SK-N-SH (cell line): ENCODE data around the gene CA12. TPM values are rescaled to one million over a fixed set of nuclear protein-coding genes. Genes with fewer than 3 reads are reported as not detected.

Experiments used
- CTCF ChIA-PET: fragments of 300-600, 350-600 bp; formaldehyde crosslinking; extraction: SDS; loops from one replicate; lab custom pipeline; 2021; lab: Yijun Ruan, JAX
- POLR2A ChIA-PET: fragments of 350-600 bp; sonication (Branson Sonifier 250); formaldehyde crosslinking; extraction: SDS; loops from one replicate; lab custom pipeline; 2020; ENCODE audit warnings: antibody characterized with exemption, inconsistent platforms; lab: Yijun Ruan, JAX
- DNase-seq: peaks from one replicate; pipeline ENCODE4 v3.0.0; 2012
- H2AFZ ChIP-seq: fragments of 200-600 bp; sonication (generic); 2 replicates; pipeline ENCODE4 v1.8.1; 2016; ENCODE audit warnings: antibody characterized with exemption, mild to moderate bottlenecking, low read depth
- H3F3A ChIP-seq: fragments of 200-600 bp; sonication (generic); replicated peaks from 2 replicates; pipeline ENCODE3; 2016; ENCODE audit warnings: antibody characterized with exemption, mild to moderate bottlenecking; ENCODE audit not compliant: insufficient read depth
- H3K27ac ChIP-seq, 2 experiments: fragments of 200-500 bp in 1 of 2; fragments of 200-600 bp in 1 of 2; sonication (Bioruptor generic) in 1 of 2; sonication (generic), shearing (Covaris generic) in 1 of 2; 2 replicates each; pipeline versions ENCODE4 v1.5.1 to v1.6.1; 2014 to 2016; ENCODE audit warnings: low read depth in 2 of 2, inconsistent platforms in 1 of 2, low read length in 1 of 2, mild to moderate bottlenecking in 1 of 2, mixed read lengths in 1 of 2
- H3K27me3 ChIP-seq: fragments of 200-600 bp; sonication (generic), shearing (Covaris generic); 2 replicates; pipeline ENCODE4 v1.6.1; 2016; ENCODE audit warnings: mixed run types; ENCODE audit not compliant: insufficient read depth
- H3K36me3 ChIP-seq, 2 experiments: fragments of 200-500 bp in 1 of 2; fragments of 200-600 bp in 1 of 2; sonication (Bioruptor generic) in 1 of 2; sonication (generic) in 1 of 2; replicated peaks in 1 of 2; 2 replicates each; pipeline versions ENCODE3 to v1.5.1; 2014 to 2016; ENCODE audit warnings: low read length in 1 of 2, mild to moderate bottlenecking in 1 of 2; ENCODE audit not compliant: insufficient read depth in 2 of 2, control insufficient read depth in 1 of 2
- H3K4me1 ChIP-seq, 2 experiments: fragments of 200-500 bp in 1 of 2; fragments of 200-600 bp in 1 of 2; sonication (Bioruptor generic) in 1 of 2; sonication (generic), shearing (Covaris generic) in 1 of 2; 2 replicates each; pipeline versions ENCODE4 v1.5.1 to v1.6.1; 2014 to 2016; ENCODE audit warnings: low read depth in 1 of 2, low read length in 1 of 2, mixed run types in 1 of 2; ENCODE audit not compliant: insufficient read depth in 2 of 2, control insufficient read depth in 1 of 2
- H3K4me2 ChIP-seq: fragments of 200-600 bp; sonication (generic), shearing (Covaris generic); 2 replicates; pipeline ENCODE4 v1.6.1; 2017; ENCODE audit warnings: mixed run types
- H3K4me3 ChIP-seq, 2 experiments: fragments of 200-500 bp in 1 of 2; fragments of 200-600 bp in 1 of 2; sonication (Bioruptor generic) in 1 of 2; sonication (generic), shearing (Covaris generic) in 1 of 2; 2 replicates each; pipeline versions ENCODE4 v1.5.1 to v1.8.1; 2014 to 2016; ENCODE audit warnings: low read depth in 2 of 2, inconsistent platforms in 1 of 2, low read length in 1 of 2, mild to moderate bottlenecking in 1 of 2, mixed read lengths in 1 of 2, moderate library complexity in 1 of 2
- H3K79me2 ChIP-seq: fragments of 200-600 bp; sonication (generic); 2 replicates; pipeline ENCODE4 v1.8.1; 2017; ENCODE audit warnings: mild to moderate bottlenecking; ENCODE audit not compliant: insufficient read depth
- H3K9ac ChIP-seq: fragments of 200-600 bp; sonication (generic); 2 replicates; pipeline ENCODE4 v1.6.1; 2017; ENCODE audit warnings: mixed run types
- H3K9me2 ChIP-seq: fragments of 200-600 bp; sonication (generic); 2 replicates; pipeline ENCODE4 v1.6.1; 2017; ENCODE audit warnings: mixed run types
- H3K9me3 ChIP-seq: fragments of 200-600 bp; sonication (generic); 2 replicates; pipeline ENCODE4 v1.6.1; 2017; ENCODE audit warnings: mixed run types, mild to moderate bottlenecking, moderate library complexity
- H4K20me1 ChIP-seq: fragments of 200-600 bp; sonication (generic); 2 replicates; pipeline ENCODE4 v1.6.1; 2017; ENCODE audit warnings: mild to moderate bottlenecking, mixed run types; ENCODE audit not compliant: insufficient read depth
- ELF1 ChIP-seq: IDR thresholded peaks from 2 replicates; pipeline ENCODE4 v1.4.0; 2012
- FOXJ3 ChIP-seq: sonication (generic); formaldehyde crosslinking; IDR thresholded peaks from 2 replicates; pipeline ENCODE4 v1.5.1; 2020; ENCODE audit warnings: mild to moderate bottlenecking, missing genetic modification reagents
- GABPA ChIP-seq: IDR thresholded peaks from 2 replicates; pipeline ENCODE4 v1.4.0; 2012; ENCODE audit warnings: low read depth, mild to moderate bottlenecking
- GATA2 ChIP-seq: sonication (generic); formaldehyde crosslinking; IDR thresholded peaks from 2 replicates; pipeline ENCODE4 v1.5.0; 2020; ENCODE audit warnings: mild to moderate bottlenecking, missing genetic modification reagents
- JUND ChIP-seq: IDR thresholded peaks from 2 replicates; pipeline ENCODE4 v1.4.0; 2012
- MAX ChIP-seq: IDR thresholded peaks from 2 replicates; pipeline ENCODE4 v1.4.0; 2012; ENCODE audit warnings: low read depth
- NFIC ChIP-seq: IDR thresholded peaks from 2 replicates; pipeline ENCODE4 v1.4.0; 2012; ENCODE audit warnings: borderline replicate concordance
- PBX3 ChIP-seq: IDR thresholded peaks from 2 replicates; pipeline ENCODE4; 2012
- SIN3A ChIP-seq: IDR thresholded peaks from 2 replicates; pipeline ENCODE4 v1.6.1; 2012; ENCODE audit warnings: low read depth, mild to moderate bottlenecking, low read length, moderate library complexity, borderline replicate concordance
- TEAD4 ChIP-seq: IDR thresholded peaks from 2 replicates; pipeline ENCODE4 v1.4.0; 2012; ENCODE audit warnings: mild to moderate bottlenecking, borderline replicate concordance; ENCODE audit not compliant: insufficient read depth
- USF1 ChIP-seq: IDR thresholded peaks from 2 replicates; pipeline ENCODE4 v1.4.0; 2012; ENCODE audit warnings: low read depth, borderline replicate concordance
- ZBTB33 ChIP-seq: IDR thresholded peaks from 2 replicates; pipeline ENCODE4 v1.4.0; 2012; ENCODE audit warnings: low read depth, borderline replicate concordance
- WGBS: methylation state at CpG from one replicate; pipeline ENCODE4 v1.1.6; 2017; ENCODE audit warnings: low lambda C conversion rate; 5-methylcytosine and 5-hydroxymethylcytosine counted together
- polyA plus RNA-seq, 3 experiments: library from polyadenylated mRNA; depleted of rRNA; stranded (reverse); fragments of >200 nt; gene quantifications; 2 replicates each; pipeline ENCODE4 v1.2.3, GENCODE V29; 2012

CA12 gene
- polyA plus RNA-seq, 1 of the 3 experiments (the other 2 are of a cell fraction): 39.4 TPM

- TF ChIP-seq GABPA (no peak), JUND (0 out of 2 replicates have a peak, but pooled peaks have one; percentile 5), NFIC (0 out of 2 replicates have a peak, but pooled peaks have one; percentile 22), FOXJ3 (CRISPR knock-in tag) (no peak)
- TF ChIP-seq, all 33 proteins: peak for 2
- no peaks in the 10 kb centered on the region for H3K27me3 ChIP-seq
- H3K9ac ChIP-seq: no peak overlapping the region
- H3K27ac ChIP-seq: no peak overlapping the region
- H2AFZ ChIP-seq: no peak overlapping the region
- H3K9me2 ChIP-seq: no peaks in the 10 kb centered on the region
- H3F3A ChIP-seq: peaks cover 5% of the 10 kb centered on the region
- no peak overlapping the region for H3K4me2 ChIP-seq
- WGBS: 46% methylated on average over 5 of the region's 5 CpGs
- peaks cover 8 to 10% of the 10 kb centered on the region in 2 experiments; a peak in 3 of 4 replicates for H3K4me1 ChIP-seq
- ChIA-PET POLR2A (no interaction called here), CTCF (interaction anchor here (0.8 kb wide), 1 partner anchor 119 kb away, joined by 3 read pairs; no protein-coding TSS in a partner anchor)
- H3K4me3 ChIP-seq: no peak overlapping the region
- H3K36me3 ChIP-seq: no peaks in the 10 kb centered on the region
- DNase-seq: peak; percentile 29
- H3K9me3 ChIP-seq: no peaks in the 10 kb centered on the region
- no peaks in the 10 kb centered on the region for H3K79me2 ChIP-seq
- no peaks in the 10 kb centered on the region for H4K20me1 ChIP-seq
Measured at GRCh38 chr15:63407612-63408011, 26.0 kb upstream of the CA12 start.

GRCh38 chr15:63405683-63406390 is 24.2 kb upstream of the CA12 start:
- no peaks in the 10 kb centered on the region for H3K27me3 ChIP-seq
- no peak overlapping the region for H3K4me3 ChIP-seq
- DNase-seq: no peak
- POLR2A ChIA-PET: no interaction called here
- H4K20me1 ChIP-seq: no peaks in the 10 kb centered on the region
- H3K4me2 ChIP-seq: no peak overlapping the region
- H3K79me2 ChIP-seq: no peaks in the 10 kb centered on the region
- H3K9ac ChIP-seq: no peak overlapping the region
- no peak overlapping the region for H3K27ac ChIP-seq
- H2AFZ ChIP-seq: no peak overlapping the region
- no peaks in the 10 kb centered on the region for H3K9me2 ChIP-seq
- peaks cover 3 to 13% of the 10 kb centered on the region in 2 experiments; a peak in 3 of 4 replicates for H3K4me1 ChIP-seq
- TF ChIP-seq SIN3A (no peak), PBX3 (no peak), GABPA (no peak), ZBTB33 (no peak), GATA2 (CRISPR knock-in tag) (no peak), JUND (no peak), USF1 (no peak), MAX (no peak), ELF1 (no peak), TEAD4 (no peak)
- CTCF ChIA-PET: interaction anchor here (0.7 to 3.2 kb wide), 5 partner anchors 26 to 118 kb away, joined by 3 to 15 read pairs (median 5); no protein-coding TSS in a partner anchor
- no peaks in the 10 kb centered on the region for H3K36me3 ChIP-seq
- 95% methylated on average over 9 of the region's 9 CpGs for WGBS
- H3F3A ChIP-seq: peaks cover 5% of the 10 kb centered on the region
- H3K9me3 ChIP-seq: no peaks in the 10 kb centered on the region
